ENCODE data around the gene KRT9.

The KRT9 gene

GRCh38 chr17:41535764-41536481, 35.9 kb downstream of the KRT9 start:
- no peak overlapping the region for H3K4me3 ChIP-seq (ENCODE audit: low read depth, low read length)
- no peak for DNase-seq (ENCODE audit: low read depth)

GRCh38 chr17:41534899-41535546, 36.8 kb downstream of the KRT9 start:
- DNase-seq (ENCODE audit: low read depth) = no peak
- H3K4me3 ChIP-seq (ENCODE audit: low read depth, low read length) = no peak overlapping the region

- H3K4me3 ChIP-seq (ENCODE audit: low read depth, low read length) = no peak overlapping the region
- no peak for DNase-seq (ENCODE audit: low read depth)
These were observed 38.2 kb downstream of the KRT9 start for GRCh38 chr17:41533613-41534012.

GRCh38 chr17:41532947-41533570, 38.8 kb downstream of the KRT9 start:
- H3K4me3 ChIP-seq (ENCODE audit: low read depth, low read length) = no peak overlapping the region
- DNase-seq (ENCODE audit: low read depth) = no peak

- no peak for DNase-seq (ENCODE audit: low read depth)
These were observed 39.9 kb downstream of the KRT9 start for GRCh38 chr17:41531993-41532392.

GRCh38 chr17:41530062-41531048, 41.5 kb downstream of the KRT9 start:
- H3K4me3 ChIP-seq (ENCODE audit: low read depth, low read length) = no peak overlapping the region
- DNase-seq (ENCODE audit: low read depth) = peak; percentile 31

More at GRCh38 chr17:41531993-41532392, 39.9 kb downstream of the KRT9 start:
- H3K4me3 ChIP-seq (ENCODE audit: low read depth, low read length) = no peak overlapping the region

- no peak overlapping the region for H3K4me3 ChIP-seq (ENCODE audit: low read depth, low read length)
- DNase-seq (ENCODE audit: low read depth) = no peak
These were observed 42.4 kb downstream of the KRT9 start for GRCh38 chr17:41529491-41529915.

- no peak overlapping the region for H3K4me3 ChIP-seq (ENCODE audit: low read depth, low read length)
- DNase-seq (ENCODE audit: low read depth) = no peak
These were observed 42.9 kb downstream of the KRT9 start for GRCh38 chr17:41528959-41529353.

- no peak for DNase-seq (ENCODE audit: low read depth)
- peak overlapping the region; percentile 44 for H3K4me3 ChIP-seq (ENCODE audit: low read depth, low read length)
These were observed 44.5 kb downstream of the KRT9 start for GRCh38 chr17:41527063-41528023.

- no peak for DNase-seq (ENCODE audit: low read depth)
- no peak overlapping the region for H3K4me3 ChIP-seq (ENCODE audit: low read depth, low read length)
These were observed 47.6 kb downstream of the KRT9 start for GRCh38 chr17:41524261-41524660.

GRCh38 chr17:41523787-41524186, 48.1 kb downstream of the KRT9 start:
- no peak overlapping the region for H3K4me3 ChIP-seq (ENCODE audit: low read depth, low read length)
- no peak for DNase-seq (ENCODE audit: low read depth)

- no peak overlapping the region for H3K4me3 ChIP-seq (ENCODE audit: low read depth, low read length)
These were observed 48.6 kb downstream of the KRT9 start for GRCh38 chr17:41523225-41523593.

GRCh38 chr17:41522301-41523224, 49.3 kb downstream of the KRT9 start:
- DNase-seq (ENCODE audit: low read depth) = no peak

More at GRCh38 chr17:41523225-41523593, 48.6 kb downstream of the KRT9 start:
- no peak for DNase-seq (ENCODE audit: low read depth)

GRCh38 chr17:41521574-41522261, 50.1 kb downstream of the KRT9 start:
- no peak overlapping the region for H3K4me3 ChIP-seq (ENCODE audit: low read depth, low read length)
- DNase-seq (ENCODE audit: low read depth) = peak; percentile 29

More at GRCh38 chr17:41522301-41523224, 49.3 kb downstream of the KRT9 start:
- H3K4me3 ChIP-seq (ENCODE audit: low read depth, low read length) = no peak overlapping the region

- no peak for DNase-seq (ENCODE audit: low read depth)
These were observed 50.9 kb downstream of the KRT9 start for GRCh38 chr17:41520821-41521521.

GRCh38 chr17:41519501-41520224, 52.2 kb downstream of the KRT9 start:
- H3K4me3 ChIP-seq (ENCODE audit: low read depth, low read length) = no peak overlapping the region

More at GRCh38 chr17:41520821-41521521, 50.9 kb downstream of the KRT9 start:
- no peak overlapping the region for H3K4me3 ChIP-seq (ENCODE audit: low read depth, low read length)

More at GRCh38 chr17:41519501-41520224, 52.2 kb downstream of the KRT9 start:
- DNase-seq (ENCODE audit: low read depth) = no peak
